GM10266 (cell line): Measurements from ENCODE around the gene TADA2B.

Source experiments
- DNase-seq: peaks from one replicate; pipeline ENCODE4 v3.0.0; 2012; ENCODE audit errors: extremely low spot score
- CTCF ChIP-seq: IDR thresholded peaks from 2 replicates; pipeline ENCODE4 v1.5.1; 2012; ENCODE audit warnings: mild to moderate bottlenecking, low read depth; ENCODE audit not compliant: control insufficient read depth, insufficient read depth; ENCODE audit errors: missing control alignments

The TADA2B gene

DNA sequence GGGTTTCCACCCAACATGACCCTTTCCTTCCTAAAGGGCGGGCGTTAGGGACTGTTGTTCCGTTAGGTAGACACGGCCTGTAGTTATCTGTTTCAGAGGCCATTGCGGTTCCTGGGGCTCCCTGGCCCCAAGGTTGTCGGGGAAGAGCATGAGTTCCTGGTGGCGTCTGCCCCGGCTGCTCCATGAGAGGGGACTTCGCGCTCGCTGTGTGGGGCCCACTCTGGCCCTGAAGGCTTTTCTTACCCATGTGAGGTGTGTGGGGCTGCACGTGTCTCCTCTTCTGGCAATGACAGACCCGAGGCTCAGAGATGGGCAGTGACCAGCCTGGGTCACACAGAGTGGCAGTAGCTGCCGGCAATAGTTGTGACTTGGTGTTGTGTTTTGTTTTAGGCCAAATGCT lies 9.1 kb downstream of the TADA2B start:
- no peak for TF ChIP-seq CTCF
- no peak for DNase-seq

- no peak for DNase-seq
- no peak for TF ChIP-seq CTCF
Measured at GRCh38 chr4:7052923-7053715, 9.9 kb downstream of the TADA2B start.

- DNase-seq, result no peak
- no peak for TF ChIP-seq CTCF
Measured at GRCh38 chr4:7054106-7054880, 11.1 kb downstream of the TADA2B start.

GRCh38 chr4:7055111-7055989 lies 12.2 kb downstream of the TADA2B start:
- DNase-seq, result no peak
- no peak for TF ChIP-seq CTCF

DNA sequence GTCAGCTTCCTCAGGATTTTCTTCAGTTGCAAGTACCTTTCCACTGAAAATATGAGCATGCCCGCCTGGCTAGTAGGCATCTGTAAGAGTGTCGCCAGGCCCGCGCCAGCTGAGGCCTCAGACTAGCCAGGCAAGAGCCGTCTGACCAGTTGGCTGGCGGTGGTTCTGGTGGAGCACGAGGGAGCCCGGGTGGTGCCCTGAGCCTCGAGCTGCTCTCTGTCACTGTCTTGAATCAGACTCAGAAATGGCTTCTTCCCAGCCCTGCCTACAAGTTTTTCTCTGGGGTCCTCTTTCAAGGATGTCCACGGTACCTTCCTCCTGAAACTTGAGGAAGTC lies 12.8 kb downstream of the TADA2B start:
- TF ChIP-seq CTCF, result no peak
- DNase-seq, result no peak

DNA sequence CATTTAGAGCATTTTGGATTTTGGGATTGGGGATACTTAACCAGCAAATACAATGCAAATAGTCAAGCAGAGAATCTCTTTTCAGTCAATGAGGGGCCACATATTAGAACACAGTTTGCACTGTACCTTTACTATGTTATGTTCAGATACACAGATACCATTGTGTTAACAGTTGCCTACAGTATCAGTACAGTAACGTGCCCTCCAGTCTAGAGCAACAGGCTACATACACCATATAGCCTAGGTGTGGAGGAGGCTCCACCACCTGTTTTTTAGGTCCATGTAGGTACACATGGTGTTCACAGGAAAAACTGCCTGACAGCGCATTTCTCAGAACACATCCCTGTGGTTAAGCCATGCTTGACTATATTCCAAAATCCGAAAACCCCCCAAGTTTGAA lies 15.6 kb downstream of the TADA2B start:
- DNase-seq, result no peak
- no peak for TF ChIP-seq CTCF

DNA sequence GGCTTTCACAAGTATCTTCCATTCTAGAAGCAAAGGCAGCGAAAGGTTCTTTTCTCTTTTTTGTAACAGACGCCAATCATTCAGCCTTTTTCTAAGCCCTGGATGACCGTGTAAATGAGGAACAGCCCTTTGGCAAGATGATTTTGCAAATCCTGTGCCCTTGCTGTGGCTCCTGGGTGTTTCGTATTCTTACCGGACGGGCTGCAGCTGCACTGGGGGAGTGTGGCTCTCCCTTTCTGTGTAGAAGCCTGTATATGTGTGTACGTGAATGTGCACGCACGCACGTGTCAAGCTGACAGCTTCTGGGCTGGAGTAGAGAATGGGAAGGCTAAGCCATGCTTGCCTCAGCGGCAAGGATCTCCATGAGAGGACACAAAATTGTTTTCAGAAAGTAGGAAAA lies 16.5 kb downstream of the TADA2B start:
- no peak for TF ChIP-seq CTCF
- DNase-seq, result no peak
